ENCODE results near the gene PRUNE2.
A peak's percentile ranks its signal among the peaks of the same experiment; 100 is the strongest.

The PRUNE2 gene

GRCh38 chr9:76644647-76645250 lies 261.2 kb downstream of the PRUNE2 start:
- no peak for DNase-seq

- no peak for DNase-seq
Observed at GRCh38 chr9:76644171-76644570, 261.7 kb downstream of the PRUNE2 start.

GRCh38 chr9:76643399-76644117 lies 262.4 kb downstream of the PRUNE2 start:
- DNase-seq: no peak

- no peak for DNase-seq
Observed at GRCh38 chr9:76642701-76643209, 263.2 kb downstream of the PRUNE2 start.

GRCh38 chr9:76642074-76642473 lies 263.8 kb downstream of the PRUNE2 start:
- DNase-seq: no peak

GRCh38 chr9:76638001-76638400 lies 267.9 kb downstream of the PRUNE2 start:
- no peak for DNase-seq

- no peak for DNase-seq
Observed at GRCh38 chr9:76637416-76637815, 268.5 kb downstream of the PRUNE2 start.

GRCh38 chr9:76634356-76635054 lies 271.4 kb downstream of the PRUNE2 start:
- DNase-seq: no peak

GRCh38 chr9:76630916-76631315 lies 275.0 kb downstream of the PRUNE2 start:
- no peak for DNase-seq

GRCh38 chr9:76629205-76629990 lies 276.5 kb downstream of the PRUNE2 start:
- DNase-seq: peak; percentile 35

- no peak for DNase-seq
Observed at GRCh38 chr9:76628155-76628554, 277.8 kb downstream of the PRUNE2 start.

- no peak for DNase-seq
Observed at GRCh38 chr9:76626980-76627379, 278.9 kb downstream of the PRUNE2 start.

- no peak for DNase-seq
Observed at GRCh38 chr9:76626141-76626540, 279.8 kb downstream of the PRUNE2 start.

GRCh38 chr9:76624391-76625048 lies 281.4 kb downstream of the PRUNE2 start:
- no peak for DNase-seq

- DNase-seq: no peak
Observed at GRCh38 chr9:76620996-76621395, 284.9 kb downstream of the PRUNE2 start.

- no peak for DNase-seq
Observed at GRCh38 chr9:76620581-76620980, 285.3 kb downstream of the PRUNE2 start.

- no peak for DNase-seq
Observed at GRCh38 chr9:76619640-76620039, 286.3 kb downstream of the PRUNE2 start.

- DNase-seq: no peak
Observed at GRCh38 chr9:76619197-76619596, 286.7 kb downstream of the PRUNE2 start.

GRCh38 chr9:76618762-76619161 lies 287.2 kb downstream of the PRUNE2 start:
- no peak for DNase-seq

- no peak for DNase-seq
Observed at GRCh38 chr9:76617497-76618175, 288.3 kb downstream of the PRUNE2 start.

GRCh38 chr9:76616780-76617179 lies 289.1 kb downstream of the PRUNE2 start:
- no peak for DNase-seq

- DNase-seq: no peak
Observed at GRCh38 chr9:76615177-76615603, 290.7 kb downstream of the PRUNE2 start.
